ENCODE measurements around the gene TMEM161A.
A peak's percentile ranks its signal among the peaks of the same experiment; 100 is the strongest.

TMEM161A gene

DNA sequence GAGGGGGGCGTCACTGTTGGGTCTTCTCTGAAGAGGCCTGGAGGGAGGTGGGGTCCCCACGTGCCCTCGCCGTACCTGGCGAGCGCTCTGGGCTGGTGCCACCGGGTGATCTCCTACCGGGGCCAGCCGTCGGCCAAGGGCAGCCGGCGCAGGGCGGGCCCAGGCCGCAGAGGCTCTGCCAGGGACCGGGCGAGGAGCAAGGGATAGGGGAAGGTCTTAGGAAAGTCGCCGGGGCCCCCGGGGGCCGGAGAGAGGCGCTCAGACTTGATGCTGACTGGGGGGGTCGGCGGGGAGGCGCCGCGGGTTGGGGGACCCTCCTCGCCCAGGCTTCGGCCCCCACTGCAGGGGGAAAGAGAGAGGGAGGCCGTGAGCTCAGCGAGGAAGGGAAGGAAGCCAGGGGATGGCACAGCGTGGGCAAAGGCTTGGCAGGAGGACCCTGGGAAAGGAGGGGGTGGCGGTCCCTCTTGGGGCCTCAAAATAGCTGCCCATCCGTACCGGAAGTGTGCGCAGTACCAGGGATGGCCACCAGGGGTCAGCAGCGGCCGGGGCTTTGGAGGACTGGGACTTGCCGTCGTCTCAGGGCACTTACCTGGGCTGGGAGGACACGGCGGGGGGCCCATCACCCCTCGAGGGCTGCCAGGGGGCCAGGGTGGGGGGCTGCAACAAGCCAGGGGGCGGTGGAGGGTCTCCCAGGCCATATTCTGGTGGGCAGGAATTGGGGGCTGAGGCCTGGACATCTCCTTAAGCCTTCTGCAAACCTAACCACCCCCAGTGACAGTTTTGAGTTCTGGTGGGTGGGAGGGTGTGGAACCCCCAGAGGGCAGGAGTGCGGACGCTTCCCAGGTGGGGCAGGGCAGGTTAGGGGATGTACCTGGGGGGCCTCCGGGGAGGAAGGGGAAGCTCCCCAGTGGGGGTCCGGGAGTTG, 7.7 kb upstream of the TMEM161A start:
- DNase-seq = peak; percentile 68 to 87
- Histone ChIP-seq H3K9me3 (no peaks in the 10 kb centered on the region), H3K4me1 (peaks cover 0 to 10% (median 8%) of the 10 kb centered on the region in 4 donors), H3K4me3 (peak overlapping the region; percentile 15 to 46), H3K27ac (peak overlapping the region; percentile 34 to 45), H3K27me3 (no peaks in the 10 kb centered on the region), H3K36me3 (peaks cover 6 to 40% (median 6%) of the 10 kb centered on the region in 3 donors)
- TF ChIP-seq, protein P1, sequence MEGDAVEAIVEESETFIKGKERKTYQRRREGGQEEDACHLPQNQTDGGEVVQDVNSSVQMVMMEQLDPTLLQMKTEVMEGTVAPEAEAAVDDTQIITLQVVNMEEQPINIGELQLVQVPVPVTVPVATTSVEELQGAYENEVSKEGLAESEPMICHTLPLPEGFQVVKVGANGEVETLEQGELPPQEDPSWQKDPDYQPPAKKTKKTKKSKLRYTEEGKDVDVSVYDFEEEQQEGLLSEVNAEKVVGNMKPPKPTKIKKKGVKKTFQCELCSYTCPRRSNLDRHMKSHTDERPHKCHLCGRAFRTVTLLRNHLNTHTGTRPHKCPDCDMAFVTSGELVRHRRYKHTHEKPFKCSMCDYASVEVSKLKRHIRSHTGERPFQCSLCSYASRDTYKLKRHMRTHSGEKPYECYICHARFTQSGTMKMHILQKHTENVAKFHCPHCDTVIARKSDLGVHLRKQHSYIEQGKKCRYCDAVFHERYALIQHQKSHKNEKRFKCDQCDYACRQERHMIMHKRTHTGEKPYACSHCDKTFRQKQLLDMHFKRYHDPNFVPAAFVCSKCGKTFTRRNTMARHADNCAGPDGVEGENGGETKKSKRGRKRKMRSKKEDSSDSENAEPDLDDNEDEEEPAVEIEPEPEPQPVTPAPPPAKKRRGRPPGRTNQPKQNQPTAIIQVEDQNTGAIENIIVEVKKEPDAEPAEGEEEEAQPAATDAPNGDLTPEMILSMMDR (IDR thresholded peaks at IDR 0.05) = peak; percentile 93 to 96
- intact Hi-C loops (cut with DNase I; ENCODE audit: low total_unique reads) = no loop called here

DNA sequence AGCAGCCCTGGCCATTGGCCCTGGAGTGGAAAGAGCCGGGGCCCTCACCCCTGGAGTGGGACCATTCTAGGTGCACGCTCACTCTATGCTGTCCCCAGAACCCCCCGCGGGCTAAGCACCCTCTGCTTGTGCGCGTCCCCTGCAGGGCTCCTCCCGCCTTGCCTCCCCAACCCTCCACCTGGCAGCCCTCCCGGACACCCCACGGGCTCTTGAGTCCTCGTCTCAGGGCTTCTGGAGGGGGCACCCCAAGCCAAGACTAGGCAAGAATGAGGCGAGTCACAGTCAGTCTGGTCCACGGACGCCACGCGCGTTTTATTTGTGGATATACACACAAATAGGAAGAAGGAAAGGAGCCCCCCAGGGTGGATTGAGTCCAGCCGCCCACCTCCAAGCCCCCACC, 7.0 kb upstream of the TMEM161A start:
- Histone ChIP-seq H3K27ac (no peak overlapping the region), H3K4me1 (peaks cover 0 to 10% (median 8%) of the 10 kb centered on the region in 4 donors), H3K9me3 (no peaks in the 10 kb centered on the region), H3K27me3 (no peaks in the 10 kb centered on the region), H3K36me3 (peaks cover 6 to 36% (median 6%) of the 10 kb centered on the region in 3 donors), H3K4me3 (no peak overlapping the region)
- intact Hi-C loops (cut with DNase I; ENCODE audit: low total_unique reads) = no loop called here
- TF ChIP-seq, protein P1 (IDR thresholded peaks at IDR 0.05) = no peak
- DNase-seq = no peak

DNA sequence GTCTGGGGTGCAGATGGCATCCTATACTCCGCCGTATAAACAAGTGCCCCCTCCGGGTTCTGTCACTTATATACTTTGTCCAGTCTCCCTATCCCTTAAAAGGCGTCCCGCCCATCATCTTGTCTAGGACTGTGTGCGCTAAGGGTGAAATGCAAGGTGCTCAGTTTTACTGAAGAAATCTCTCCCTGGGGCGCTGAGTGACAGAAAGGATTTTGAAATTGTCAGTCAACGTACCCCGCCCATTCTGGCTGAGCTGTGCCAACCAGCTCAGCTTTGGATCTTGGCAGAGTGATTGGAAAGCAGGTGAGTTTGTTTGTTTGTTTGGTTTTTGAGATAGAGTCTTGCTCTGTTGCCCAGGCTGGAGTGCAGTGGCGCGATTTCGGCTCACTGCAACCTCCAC, 4.1 kb upstream of the TMEM161A start:
- Histone ChIP-seq H3K9me3 (no peaks in the 10 kb centered on the region), H3K36me3 (peaks cover 0 to 11% (median 0%) of the 10 kb centered on the region in 3 donors), H3K4me1 (peaks cover 0 to 16% (median 13%) of the 10 kb centered on the region in 4 donors), H3K27ac (no peak overlapping the region), H3K4me3 (no peak overlapping the region), H3K27me3 (no peaks in the 10 kb centered on the region)
- TF ChIP-seq, protein P1 (IDR thresholded peaks at IDR 0.05) = no peak
- intact Hi-C loops (cut with DNase I; ENCODE audit: low total_unique reads) = no loop called here
- DNase-seq = no peak

DNA sequence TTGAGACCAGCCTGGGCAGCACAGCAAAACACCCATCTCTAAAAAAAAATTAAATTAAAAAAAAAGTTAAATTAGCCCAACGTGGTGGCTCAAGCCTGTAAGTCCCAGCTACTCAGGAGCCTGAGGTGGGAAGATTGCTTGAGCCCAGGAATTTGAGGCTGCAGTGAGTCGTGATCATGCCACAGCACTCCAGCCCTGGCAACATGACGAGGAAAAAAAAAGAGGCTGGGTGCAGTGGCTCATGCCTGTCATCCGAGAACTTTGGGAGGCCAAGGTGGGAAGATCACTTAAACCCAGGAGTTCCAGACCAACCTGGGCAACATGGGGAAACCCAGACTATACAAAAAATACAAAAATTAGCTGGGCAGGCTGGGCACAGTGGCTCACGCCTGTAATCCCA, 2.2 kb upstream of the TMEM161A start:
- DNase-seq = no peak
- peaks cover 0 to 13% (median 8%) of the 10 kb centered on the region in 4 donors for H3K4me1 ChIP-seq
- H3K9me3 ChIP-seq = no peaks in the 10 kb centered on the region
- no peak overlapping the region for H3K4me3 ChIP-seq
- no peaks in the 10 kb centered on the region for H3K27me3 ChIP-seq
- H3K36me3 ChIP-seq = no peaks in the 10 kb centered on the region
- TF ChIP-seq, protein P1 (IDR thresholded peaks at IDR 0.05) = no peak
- H3K27ac ChIP-seq = no peak overlapping the region
- intact Hi-C loops (cut with DNase I; ENCODE audit: low total_unique reads) = no loop called here

DNA sequence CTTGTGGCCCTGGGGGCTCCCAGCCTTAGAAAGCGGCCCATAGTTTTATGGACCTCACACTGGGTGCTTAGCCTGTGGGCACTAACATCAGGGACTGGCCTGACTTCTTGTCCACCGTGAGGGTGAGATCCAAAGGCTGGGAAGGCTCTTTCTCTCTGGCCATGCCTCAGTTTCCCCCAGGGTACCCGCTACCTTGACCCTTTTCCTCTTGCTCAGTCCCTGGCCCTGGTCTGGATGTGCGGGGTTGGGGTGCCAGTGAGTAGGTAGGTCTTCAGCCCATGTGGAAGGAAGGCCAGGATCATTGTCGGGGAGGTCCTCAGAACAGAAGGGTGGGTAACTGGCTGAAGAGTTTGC, 1.6 kb upstream of the TMEM161A start:
- no peak for DNase-seq
- TF ChIP-seq, protein P1 (IDR thresholded peaks at IDR 0.05) = no peak
- no peak overlapping the region for H3K4me3 ChIP-seq
- intact Hi-C loops (cut with DNase I; ENCODE audit: low total_unique reads) = loop anchor here (5.0 kb wide), 1 partner anchor 88 kb away; no protein-coding TSS in a partner anchor
- no peaks in the 10 kb centered on the region for H3K27me3 ChIP-seq
- H3K27ac ChIP-seq = no peak overlapping the region
- no peaks in the 10 kb centered on the region for H3K9me3 ChIP-seq
- no peaks in the 10 kb centered on the region for H3K36me3 ChIP-seq
- peaks cover 0 to 14% (median 8%) of the 10 kb centered on the region in 4 donors for H3K4me1 ChIP-seq
